ENCODE data around the gene RYR2. TPM values are rescaled to one million over a fixed set of nuclear protein-coding genes. Genes with fewer than 3 reads are reported as not detected.
A peak's percentile ranks its signal among the peaks of the same experiment; 100 is the strongest.

RYR2 gene
- total and polyA plus RNA-seq, 4 donors, result 0.43 to 11.6 (median 2.0) TPM

- Histone ChIP-seq H3K9ac (ENCODE audit: insufficient read depth in 1 of 2, low read length in 2 of 2) (no peak overlapping the region), H3K4me3 (no peak overlapping the region), H3K9me3 (ENCODE audit: control insufficient read depth in 4 of 4, insufficient read depth in 3 of 4, low read length in 3 of 4) (peaks cover 0 to 2% (median 0%) of the 10 kb centered on the region in 4 donors), H3K36me3 (ENCODE audit: control insufficient read depth in 4 of 4, insufficient read depth in 4 of 4, low read length in 4 of 4) (no peaks in the 10 kb centered on the region), H3K27me3 (ENCODE audit: control insufficient read depth in 3 of 3, insufficient read depth in 3 of 3, low read length in 2 of 3) (no peaks in the 10 kb centered on the region), H3K27ac (ENCODE audit: low read depth in 1 of 2, low read length in 1 of 2) (no peak overlapping the region), H3K4me1 (ENCODE audit: control insufficient read depth in 5 of 5, insufficient read depth in 5 of 5, low read length in 5 of 5) (peaks cover 0 to 14% (median 0%) of the 10 kb centered on the region in 5 donors)
- 78 to 84% methylated on average over 11 of the region's 11 CpGs for WGBS, 2 donors
- TF ChIP-seq CTCF (IDR thresholded peaks at IDR 0.05; ENCODE audit: control extremely low read depth, extremely low read depth), result no peak
- DNase-seq, result no peak
- ATAC-seq (ENCODE audit: insufficient read depth, low FRiP score), result no peak
Observed at GRCh38 chr1:237084341-237085077, 42.5 kb downstream of the RYR2 start.

- 93% methylated on average over 3 of the region's 3 CpGs for WGBS, 2 donors
- Histone ChIP-seq H3K27ac (ENCODE audit: low read depth in 1 of 2, low read length in 1 of 2) (no peak overlapping the region), H3K9ac (ENCODE audit: insufficient read depth in 1 of 2, low read length in 2 of 2) (no peak overlapping the region), H3K27me3 (ENCODE audit: control insufficient read depth in 3 of 3, insufficient read depth in 3 of 3, low read length in 2 of 3) (no peaks in the 10 kb centered on the region), H3K4me3 (no peak overlapping the region), H3K4me1 (ENCODE audit: control insufficient read depth in 5 of 5, insufficient read depth in 5 of 5, low read length in 5 of 5) (peaks cover 0 to 7% (median 0%) of the 10 kb centered on the region in 5 donors), H3K9me3 (ENCODE audit: control insufficient read depth in 4 of 4, insufficient read depth in 3 of 4, low read length in 3 of 4) (no peaks in the 10 kb centered on the region), H3K36me3 (ENCODE audit: control insufficient read depth in 4 of 4, insufficient read depth in 4 of 4, low read length in 4 of 4) (no peaks in the 10 kb centered on the region)
- no peak for ATAC-seq (ENCODE audit: insufficient read depth, low FRiP score)
- TF ChIP-seq CTCF (IDR thresholded peaks at IDR 0.05; ENCODE audit: control extremely low read depth, extremely low read depth), result no peak
- no peak for DNase-seq
Observed at GRCh38 chr1:237091691-237092090, 49.7 kb downstream of the RYR2 start.

- DNase-seq (no peak), ATAC-seq (ENCODE audit: insufficient read depth, low FRiP score) (no peak)
- no peaks in the 10 kb centered on the region for H3K36me3 ChIP-seq (ENCODE audit: control insufficient read depth in 4 of 4, insufficient read depth in 4 of 4, low read length in 4 of 4)
- whole genome bisulfite sequencing, 2 donors, result 79 to 82% methylated on average over 12 of the region's 12 CpGs
- no peaks in the 10 kb centered on the region for H3K9me3 ChIP-seq (ENCODE audit: control insufficient read depth in 4 of 4, insufficient read depth in 3 of 4, low read length in 3 of 4)
- H3K27me3 ChIP-seq (ENCODE audit: control insufficient read depth in 3 of 3, insufficient read depth in 3 of 3, low read length in 2 of 3), result no peaks in the 10 kb centered on the region
- TF ChIP-seq CTCF (IDR thresholded peaks at IDR 0.05; ENCODE audit: control extremely low read depth, extremely low read depth), result no peak
- H3K4me1 ChIP-seq (ENCODE audit: control insufficient read depth in 5 of 5, insufficient read depth in 5 of 5, low read length in 5 of 5), result peaks cover 0 to 3% (median 0%) of the 10 kb centered on the region in 5 donors
- H3K27ac ChIP-seq (ENCODE audit: low read depth in 1 of 2, low read length in 1 of 2), result peak overlapping the region in 1 of 2 donors; percentile 46
- no peak overlapping the region for H3K9ac ChIP-seq (ENCODE audit: insufficient read depth in 1 of 2, low read length in 2 of 2)
- H3K4me3 ChIP-seq, result no peak overlapping the region
Observed at GRCh38 chr1:237093691-237094090, 51.7 kb downstream of the RYR2 start.
